Lower leg skin (tissue), 4 donors: ENCODE results near the gene MGLL. TPM values are rescaled to one million over a fixed set of nuclear protein-coding genes. Genes with fewer than 3 reads are reported as not detected.

Experiments used
- DNase-seq, 2 donors: peaks; one replicate each; pipeline ENCODE4 v3.0.0-alpha.2; 2019; ENCODE audit warnings: low spot score in 2 of 2
- H3K4me3 ChIP-seq: fragments of 200-600 bp; sonication (generic); 2 replicates; pipeline ENCODE4 v1.5.1; 2017; ENCODE audit warnings: mild to moderate bottlenecking, low read depth; ENCODE audit not compliant: poor library complexity, severe bottlenecking
- CTCF ChIP-seq, 3 donors: fragments of 450-650 bp; IDR thresholded peaks; one replicate each; pipeline ENCODE4 v1.5.1; 2016; ENCODE audit warnings: antibody characterized with exemption in 3 of 3, mild to moderate bottlenecking in 3 of 3, moderate library complexity in 2 of 3
- POLR2A ChIP-seq, 2 donors: fragments of 450-650 bp; IDR thresholded peaks; one replicate each; pipeline ENCODE4 v1.6.1; 2016 to 2017; ENCODE audit warnings: antibody characterized with exemption in 2 of 2, mild to moderate bottlenecking in 1 of 2, moderate library complexity in 1 of 2
- WGBS, 2 donors: methylation state at CpG; one replicate each; pipeline ENCODE4 v1.1.5; 2018; 5-methylcytosine and 5-hydroxymethylcytosine counted together
- intact Hi-C: fragments of 100-400 bp; cut with DNase I; formaldehyde crosslinking; loops from one replicate; pipeline ENCODE4 v1.15.0; 2023; ENCODE audit warnings: low total_unique reads
- total RNA-seq, 4 donors: library from RNA; depleted of rRNA; stranded (reverse); fragments of >200 nt; gene quantifications; one replicate each; pipeline ENCODE4 v1.1.0, GENCODE V29; 2016

Gene MGLL
- total RNA-seq, 4 donors from 2014 or later: 44.0 to 57.4 (median 48.0) TPM

- DNase-seq: peak in 1 of 2 donors; percentile 39
- 24 to 29% methylated on average over 1 of the region's 1 CpG for WGBS, 2 donors
- TF ChIP-seq POLR2A (IDR thresholded peaks at IDR 0.05) (no peak), CTCF (IDR thresholded peaks at IDR 0.05) (no peak)
- H3K4me3 ChIP-seq: no peak overlapping the region
- intact Hi-C loops: loop anchor here (10.0 kb wide), 1 partner anchor 146 kb away; the partner anchor contains the start of gene ABTB1
Observed at GRCh38 chr3:127820826-127821313, 1.4 kb downstream of the MGLL start.

- WGBS, 2 donors: 24 to 31% methylated on average over 9 of the region's 9 CpGs
- no peak overlapping the region for H3K4me3 ChIP-seq
- intact Hi-C loops: loop anchor here (10.0 kb wide), 1 partner anchor 146 kb away; the partner anchor contains the start of gene ABTB1
- TF ChIP-seq POLR2A (IDR thresholded peaks at IDR 0.05) (no peak), CTCF (IDR thresholded peaks at IDR 0.05) (no peak)
- peak in 1 of 2 donors; percentile 83 for DNase-seq
Observed at GRCh38 chr3:127820221-127820825, 2.0 kb downstream of the MGLL start.

GRCh38 chr3:127819656-127820055 lies 2.7 kb downstream of the MGLL start:
- 89 to 94% methylated on average over 2 of the region's 2 CpGs for WGBS, 2 donors
- peak in 1 of 2 donors; percentile 62 for DNase-seq
- intact Hi-C loops: loop anchor here (10.0 kb wide), 1 partner anchor 145 kb away; the partner anchor contains the start of gene ABTB1
- TF ChIP-seq CTCF (IDR thresholded peaks at IDR 0.05): no peak
- no peak for TF ChIP-seq POLR2A (IDR thresholded peaks at IDR 0.05)
- no peak overlapping the region for H3K4me3 ChIP-seq

GRCh38 chr3:127819086-127819485 lies 3.2 kb downstream of the MGLL start:
- TF ChIP-seq CTCF (IDR thresholded peaks at IDR 0.05) (no peak), POLR2A (IDR thresholded peaks at IDR 0.05) (no peak)
- 51 to 52% methylated on average over 9 of the region's 9 CpGs for WGBS, 2 donors
- intact Hi-C loops: no loop called here
- no peak overlapping the region for H3K4me3 ChIP-seq
- DNase-seq: peak in 1 of 2 donors; percentile 71

GRCh38 chr3:127817406-127817841 lies 4.9 kb downstream of the MGLL start:
- WGBS, 2 donors: 52 to 54% methylated on average over 5 of the region's 5 CpGs
- DNase-seq: peak in 1 of 2 donors; percentile 82
- no peak for TF ChIP-seq CTCF (IDR thresholded peaks at IDR 0.05)
- no peak for TF ChIP-seq POLR2A (IDR thresholded peaks at IDR 0.05)
- intact Hi-C loops: no loop called here
- no peak overlapping the region for H3K4me3 ChIP-seq
